Lower lobe of right lung (tissue), 2 donors: ENCODE measurements around the gene HNF1A. TPM values are rescaled to one million over a fixed set of nuclear protein-coding genes. Genes with fewer than 3 reads are reported as not detected.

Experiments used
- ATAC-seq, 2 donors: fragments of 200-7000 bp; cut with Tn5 transposase; one replicate each; pipeline ENCODE4 v1.9.1; 2020 to 2022; ENCODE audit warnings: mild to moderate bottlenecking in 2 of 2, moderate library complexity in 2 of 2
- DNase-seq: peaks from one replicate; pipeline ENCODE4 v3.0.0-alpha.2; 2020
- H3K27ac ChIP-seq: fragments of 200-600 bp; one replicate; pipeline ENCODE4 v1.8.0; 2022
- H3K27me3 ChIP-seq: fragments of 200-600 bp; one replicate; pipeline ENCODE4 v1.8.0; 2022; ENCODE audit warnings: low read depth
- H3K36me3 ChIP-seq: fragments of 200-600 bp; one replicate; pipeline ENCODE4 v1.8.0; 2022; ENCODE audit warnings: mild to moderate bottlenecking
- H3K4me1 ChIP-seq: fragments of 200-600 bp; one replicate; pipeline ENCODE4 v1.8.0; 2022
- H3K4me3 ChIP-seq: fragments of 200-600 bp; one replicate; pipeline ENCODE4 v1.8.0; 2022; ENCODE audit warnings: mild to moderate bottlenecking
- H3K9me3 ChIP-seq: fragments of 200-600 bp; one replicate; pipeline ENCODE4 v1.8.0; 2022
- CTCF ChIP-seq: fragments of 200-600 bp; IDR thresholded peaks from one replicate; pipeline ENCODE4 v1.8.0; 2022; ENCODE audit warnings: antibody characterized with exemption, mild to moderate bottlenecking
- intact Hi-C: fragments of 100-400 bp; cut with DNase I; formaldehyde crosslinking; loops from one replicate; pipeline ENCODE4 v1.11.0; 2022
- total RNA-seq: library from RNA; stranded (reverse); fragmentation: NEBNext Ultra II Directional; extraction: Animal tissue kit (Norgen Biotek cat#: 25700); gene quantifications from one replicate; pipeline ENCODE4 v1.2.1, GENCODE V29; 2021
- donor health status: DM: no; HTN: yes; CAD: no; lungs with severe emphysema.

Gene HNF1A
- total RNA-seq, 1 donor from 2014 or later = 0.24 TPM

- peak; percentile 69 for TF ChIP-seq CTCF
- Histone ChIP-seq H3K36me3 (no peaks in the 10 kb centered on the region), H3K9me3 (no peaks in the 10 kb centered on the region), H3K4me3 (no peak overlapping the region), H3K27me3 (no peaks in the 10 kb centered on the region), H3K4me1 (peaks cover 11% of the 10 kb centered on the region), H3K27ac (no peak overlapping the region)
- ATAC-seq = peak; percentile 81 to 82
- intact Hi-C loops = no loop called here
- peak; percentile 22 for DNase-seq
Measured at GRCh38 chr12:120971299-120972180, 6.8 kb upstream of the HNF1A start.

- Histone ChIP-seq H3K36me3 (no peaks in the 10 kb centered on the region), H3K4me3 (no peak overlapping the region), H3K27me3 (no peaks in the 10 kb centered on the region), H3K4me1 (peaks cover 11% of the 10 kb centered on the region), H3K9me3 (no peaks in the 10 kb centered on the region), H3K27ac (no peak overlapping the region)
- ATAC-seq = peak; percentile 87 to 89
- intact Hi-C loops = no loop called here
- peak; percentile 58 for DNase-seq
- no peak for TF ChIP-seq CTCF
Measured at GRCh38 chr12:120972870-120973543, 5.3 kb upstream of the HNF1A start.

- ATAC-seq (no peak), DNase-seq (no peak)
- Histone ChIP-seq H3K27me3 (no peaks in the 10 kb centered on the region), H3K9me3 (no peaks in the 10 kb centered on the region), H3K4me1 (no peaks in the 10 kb centered on the region), H3K36me3 (no peaks in the 10 kb centered on the region), H3K27ac (no peak overlapping the region), H3K4me3 (no peak overlapping the region)
- intact Hi-C loops = no loop called here
- TF ChIP-seq CTCF = no peak
Measured at GRCh38 chr12:120977531-120978295, 630 bp upstream of the HNF1A start.

- intact Hi-C loops = no loop called here
- ATAC-seq (no peak), DNase-seq (no peak)
- Histone ChIP-seq H3K4me1 (no peaks in the 10 kb centered on the region), H3K9me3 (no peaks in the 10 kb centered on the region), H3K36me3 (no peaks in the 10 kb centered on the region), H3K27ac (no peak overlapping the region), H3K4me3 (no peak overlapping the region), H3K27me3 (no peaks in the 10 kb centered on the region)
- no peak for TF ChIP-seq CTCF
Measured at GRCh38 chr12:120979220-120979861, 998 bp downstream of the HNF1A start.
